Esophagus squamous epithelium (tissue), 5 donors: Measurements from ENCODE around the gene RSL1D1. TPM values are rescaled to one million over a fixed set of nuclear protein-coding genes. Genes with fewer than 3 reads are reported as not detected.

Experiments used
- DNase-seq: peaks from one replicate; lab custom pipeline; 2025; lab: John Stamatoyannopoulos, UW
- H3K27ac ChIP-seq, 4 donors: fragments of 200-600 bp; sonication (generic); one replicate each; pipeline ENCODE4 v1.5.1; 2016 to 2019; ENCODE audit warnings: mild to moderate bottlenecking in 1 of 4
- H3K27me3 ChIP-seq, 4 donors: fragments of 200-600 bp; sonication (generic); 1 replicate in 3 of 4; 2 replicates in 1 of 4; pipeline versions ENCODE4 v1.5.1 to v1.6.0; 2017 to 2021; ENCODE audit warnings: antibody characterized with exemption in 1 of 4
- H3K36me3 ChIP-seq, 3 donors: fragments of 200-600 bp; sonication (generic); one replicate each; pipeline ENCODE4 v1.5.1; 2016 to 2019
- H3K4me1 ChIP-seq, 3 donors: fragments of 200-600 bp; sonication (generic); one replicate each; pipeline ENCODE4 v1.5.1; 2017 to 2019
- H3K4me3 ChIP-seq, 4 donors: fragments of 200-600 bp; sonication (generic); 1 replicate in 3 of 4; 2 replicates in 1 of 4; pipeline ENCODE4 v1.5.1; 2016 to 2019; ENCODE audit warnings: mild to moderate bottlenecking in 2 of 4, moderate library complexity in 1 of 4
- H3K9me3 ChIP-seq, 3 donors: fragments of 200-600 bp; sonication (generic); one replicate each; pipeline ENCODE4 v1.5.1; 2016 to 2019
- CTCF ChIP-seq, 6 experiments: fragments of 450-650 bp in 4 of 6; fragments of 200-600 bp in 2 of 6; sonication (generic) in 2 of 6; IDR thresholded peaks; one replicate each; pipeline ENCODE4 v1.5.1; 2016 to 2019; ENCODE audit warnings: antibody characterized with exemption in 6 of 6, mild to moderate bottlenecking in 4 of 6, moderate library complexity in 4 of 6
- POLR2A ChIP-seq, 4 donors: fragments of 450-650 bp; IDR thresholded peaks; one replicate each; pipeline ENCODE4 v1.6.1; 2017; ENCODE audit warnings: antibody characterized with exemption in 4 of 4, mild to moderate bottlenecking in 4 of 4, moderate library complexity in 3 of 4
- WGBS, 2 donors: methylation state at CpG; one replicate each; pipeline ENCODE4 v1.1.5; 2018; 5-methylcytosine and 5-hydroxymethylcytosine counted together
- intact Hi-C: fragments of 100-400 bp; cut with DNase I; formaldehyde crosslinking; loops from one replicate; pipeline ENCODE4 v1.15.0; 2022
- total RNA-seq, 4 donors: library from RNA; depleted of rRNA; stranded (reverse); fragments of >200 nt; gene quantifications; one replicate each; pipeline ENCODE4 v1.1.0, GENCODE V29; 2016
- donor health status: DM: yes; HTN: yes; CAD: no.

The RSL1D1 gene
- total RNA-seq, 4 donors from 2014 or later, result 85.4 to 187 (median 145) TPM

- Histone ChIP-seq H3K4me3 (no peak overlapping the region), H3K27me3 (no peaks in the 10 kb centered on the region), H3K36me3 (peaks cover 51 to 100% (median 68%) of the 10 kb centered on the region in 3 donors), H3K27ac (no peak overlapping the region), H3K4me1 (peaks cover 0 to 6% (median 0%) of the 10 kb centered on the region in 3 donors), H3K9me3 (no peaks in the 10 kb centered on the region)
- DNase-seq, result no peak
- intact Hi-C loops, result no loop called here
- 92 to 93% methylated on average over 7 of the region's 7 CpGs for WGBS, 2 donors
- TF ChIP-seq POLR2A (IDR thresholded peaks at IDR 0.05) (no peak), CTCF (IDR thresholded peaks at IDR 0.05) (no peak)
Observed at GRCh38 chr16:11841026-11841425, 10.3 kb downstream of the RSL1D1 start.

- DNase-seq, result no peak
- peaks cover 34 to 65% (median 44%) of the 10 kb centered on the region in 3 donors for H3K36me3 ChIP-seq
- H3K27me3 ChIP-seq, result no peaks in the 10 kb centered on the region
- H3K4me1 ChIP-seq, result peaks cover 3 to 12% (median 5%) of the 10 kb centered on the region in 3 donors
- WGBS, 2 donors, result 81 to 86% methylated on average over 7 of the region's 7 CpGs
- no peak overlapping the region for H3K4me3 ChIP-seq
- H3K9me3 ChIP-seq, result no peaks in the 10 kb centered on the region
- no peak overlapping the region for H3K27ac ChIP-seq
- intact Hi-C loops, result no loop called here
- TF ChIP-seq CTCF (IDR thresholded peaks at IDR 0.05) (no peak), POLR2A (IDR thresholded peaks at IDR 0.05) (no peak)
Observed at GRCh38 chr16:11836650-11837244, 14.6 kb downstream of the RSL1D1 start.

- WGBS, 2 donors, result 39 to 75% methylated on average over 8 to 9 of the region's 9 CpGs
- no peak for DNase-seq
- TF ChIP-seq CTCF (IDR thresholded peaks at IDR 0.05) (no peak), POLR2A (IDR thresholded peaks at IDR 0.05) (no peak)
- peaks cover 27 to 59% (median 38%) of the 10 kb centered on the region in 3 donors for H3K36me3 ChIP-seq
- intact Hi-C loops, result no loop called here
- no peaks in the 10 kb centered on the region for H3K27me3 ChIP-seq
- H3K4me1 ChIP-seq, result peaks cover 3 to 12% (median 5%) of the 10 kb centered on the region in 3 donors
- no peaks in the 10 kb centered on the region for H3K9me3 ChIP-seq
- no peak overlapping the region for H3K4me3 ChIP-seq
- H3K27ac ChIP-seq, result no peak overlapping the region
Observed at GRCh38 chr16:11835891-11836649, 15.3 kb downstream of the RSL1D1 start.

- DNase-seq, result no peak
- H3K9me3 ChIP-seq, result no peaks in the 10 kb centered on the region
- H3K4me1 ChIP-seq, result peaks cover 3 to 12% (median 5%) of the 10 kb centered on the region in 3 donors
- TF ChIP-seq POLR2A (IDR thresholded peaks at IDR 0.05), result no peak
- TF ChIP-seq CTCF (IDR thresholded peaks at IDR 0.05), result no peak
- H3K27me3 ChIP-seq, result no peaks in the 10 kb centered on the region
- H3K27ac ChIP-seq, result no peak overlapping the region
- H3K36me3 ChIP-seq, result peaks cover 20 to 51% (median 30%) of the 10 kb centered on the region in 3 donors
- no peak overlapping the region for H3K4me3 ChIP-seq
- intact Hi-C loops, result no loop called here
- WGBS, 2 donors, result 60 to 76% methylated on average over 3 to 4 of the region's 4 CpGs
Observed at GRCh38 chr16:11835309-11835708, 16.0 kb downstream of the RSL1D1 start.
